ENCODE results near the gene TRIO.

Gene TRIO

GRCh38 chr5:14266171-14266570 lies 123.0 kb downstream of the TRIO start:
- peak overlapping the region; percentile 99 for H2BK120ac ChIP-seq (ENCODE audit: insufficient read depth, low read length, poor library complexity)
- H2AK5ac ChIP-seq (ENCODE audit: low read length), result peak overlapping the region; percentile 88
- H3K4ac ChIP-seq (ENCODE audit: low read depth, low read length), result peak overlapping the region; percentile 91
- H3K4me3 ChIP-seq (ENCODE audit: low read depth, low read length), result no peak overlapping the region
- peak overlapping the region; percentile 71 for H4K8ac ChIP-seq (ENCODE audit: low read depth, low read length)
- peaks cover 35 to 42% of the 10 kb centered on the region in 2 experiments for H3K4me1 ChIP-seq (ENCODE audit: control insufficient read depth in 1 of 2, insufficient read depth in 2 of 2, low read length in 2 of 2)
- no peak overlapping the region for H3K9ac ChIP-seq (ENCODE audit: low read length)
- H2AFZ ChIP-seq (ENCODE audit: insufficient read depth, low read length, poor library complexity), result no peak overlapping the region
- H2BK5ac ChIP-seq (ENCODE audit: low read depth, low read length, poor library complexity), result peak overlapping the region; percentile 92
- no peak overlapping the region for H3K4me2 ChIP-seq (ENCODE audit: low read length)
- H3K9me3 ChIP-seq (ENCODE audit: insufficient read depth, low read depth, low read length), result no peaks in the 10 kb centered on the region
- H3K14ac ChIP-seq (ENCODE audit: low read length), result peak overlapping the region; percentile 73
- H3K27me3 ChIP-seq (ENCODE audit: insufficient read depth, low read length), result no peaks in the 10 kb centered on the region
- H3K79me2 ChIP-seq (ENCODE audit: control insufficient read depth, insufficient read depth, low read length, poor library complexity), result peaks cover 10% of the 10 kb centered on the region
- H3K36me3 ChIP-seq (ENCODE audit: control insufficient read depth in 1 of 2, insufficient read depth in 2 of 2, low read length in 2 of 2), result peaks cover under 1% of the 10 kb centered on the region in 2 experiments
- H4K12ac ChIP-seq (ENCODE audit: low read depth, low read length), result no peak overlapping the region
- H3K79me1 ChIP-seq (ENCODE audit: low read length), result peaks cover 23% of the 10 kb centered on the region
- H3K23ac ChIP-seq (ENCODE audit: low read length), result no peak overlapping the region
- peak overlapping the region; percentile 78 for H2BK12ac ChIP-seq (ENCODE audit: low read length)
- peak overlapping the region; percentile 58 for H4K91ac ChIP-seq (ENCODE audit: low read depth, low read length)
- H3K18ac ChIP-seq (ENCODE audit: low read length), result peak overlapping the region; percentile 25
- WGBS (ENCODE audit: extremely low coverage, insufficient coverage, insufficient read length), result no CpG with 5 or more reads among the region's 4 CpGs
- DNase-seq, result peak in 1 of 2 donors; percentile 50
- H3K27ac ChIP-seq (ENCODE audit: low read depth, low read length), result peak overlapping the region; percentile 63

- Histone ChIP-seq H4K91ac (ENCODE audit: low read depth, low read length) (no peak overlapping the region), H2AK5ac (ENCODE audit: low read length) (no peak overlapping the region), H3K23ac (ENCODE audit: low read length) (no peak overlapping the region), H4K8ac (ENCODE audit: low read depth, low read length) (no peak overlapping the region), H3K36me3 (ENCODE audit: control insufficient read depth in 1 of 2, insufficient read depth in 2 of 2, low read length in 2 of 2) (peaks cover 3 to 4% of the 10 kb centered on the region in 2 experiments), H3K79me1 (ENCODE audit: low read length) (peaks cover 23% of the 10 kb centered on the region), H3K18ac (ENCODE audit: low read length) (no peak overlapping the region), H3K9me3 (ENCODE audit: insufficient read depth, low read depth, low read length) (no peaks in the 10 kb centered on the region), H2BK12ac (ENCODE audit: low read length) (no peak overlapping the region), H3K79me2 (ENCODE audit: control insufficient read depth, insufficient read depth, low read length, poor library complexity) (peaks cover 9% of the 10 kb centered on the region), H4K12ac (ENCODE audit: low read depth, low read length) (no peak overlapping the region), H2AFZ (ENCODE audit: insufficient read depth, low read length, poor library complexity) (no peak overlapping the region), H2BK5ac (ENCODE audit: low read depth, low read length, poor library complexity) (no peak overlapping the region), H3K4me1 (ENCODE audit: control insufficient read depth in 1 of 2, insufficient read depth in 2 of 2, low read length in 2 of 2) (peaks cover 32 to 38% of the 10 kb centered on the region in 2 experiments), H3K27ac (ENCODE audit: low read depth, low read length) (peak overlapping the region; percentile 78), H3K14ac (ENCODE audit: low read length) (no peak overlapping the region), H3K9ac (ENCODE audit: low read length) (no peak overlapping the region), H3K27me3 (ENCODE audit: insufficient read depth, low read length) (no peaks in the 10 kb centered on the region), H3K4me2 (ENCODE audit: low read length) (no peak overlapping the region), H2BK120ac (ENCODE audit: insufficient read depth, low read length, poor library complexity) (no peak overlapping the region), H3K4ac (ENCODE audit: low read depth, low read length) (no peak overlapping the region), H3K4me3 (ENCODE audit: low read depth, low read length) (no peak overlapping the region)
- DNase-seq, result peak in 1 of 2 donors; percentile 43
- WGBS (ENCODE audit: extremely low coverage, insufficient coverage, insufficient read length), result no CpG with 5 or more reads among the region's 3 CpGs
Observed at GRCh38 chr5:14266686-14267085, 123.5 kb downstream of the TRIO start.

GRCh38 chr5:14267166-14267838 lies 124.2 kb downstream of the TRIO start:
- H4K8ac ChIP-seq (ENCODE audit: low read depth, low read length), result no peak overlapping the region

DNA sequence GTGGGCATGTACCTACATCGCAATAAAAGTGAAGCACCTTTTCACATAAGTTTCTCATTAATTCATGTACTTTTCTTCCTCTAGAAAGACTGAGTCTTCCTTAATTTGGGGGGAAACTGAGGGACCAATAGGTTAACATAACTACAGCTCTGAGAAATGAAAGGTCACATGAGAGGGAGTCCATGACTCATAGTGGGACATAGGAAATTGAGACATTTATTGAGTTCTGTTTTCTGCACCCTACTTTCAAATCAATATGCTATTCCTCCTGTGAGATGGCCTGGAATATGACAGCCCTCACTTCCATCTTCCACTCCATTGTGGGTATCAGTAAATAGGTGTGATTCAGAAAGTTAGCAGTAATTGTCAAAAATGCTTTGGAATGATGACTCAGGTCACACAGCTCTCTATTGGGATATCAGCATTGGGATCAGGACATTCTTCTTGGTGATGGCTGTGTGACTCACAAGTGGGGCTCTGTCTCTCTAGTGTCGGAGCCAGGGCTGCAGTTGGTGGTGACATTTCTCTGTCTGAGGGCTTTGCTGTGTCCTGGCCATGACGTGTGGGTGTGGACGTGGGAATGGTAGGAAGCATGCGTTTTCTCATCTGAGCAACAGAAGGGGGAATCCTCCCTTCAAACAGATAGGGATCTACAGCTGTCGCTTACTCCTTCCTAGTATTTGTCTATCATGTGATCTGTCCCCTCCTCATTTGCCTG lies 125.0 kb downstream of the TRIO start:
- Histone ChIP-seq H3K4me1 (ENCODE audit: control insufficient read depth in 1 of 2, insufficient read depth in 2 of 2, low read length in 2 of 2) (peaks cover 24 to 30% of the 10 kb centered on the region in 2 experiments), H3K9ac (ENCODE audit: low read length) (no peak overlapping the region), H3K79me2 (ENCODE audit: control insufficient read depth, insufficient read depth, low read length, poor library complexity) (peaks cover 4% of the 10 kb centered on the region), H2AK5ac (ENCODE audit: low read length) (no peak overlapping the region), H2AFZ (ENCODE audit: insufficient read depth, low read length, poor library complexity) (no peak overlapping the region), H3K23ac (ENCODE audit: low read length) (no peak overlapping the region), H3K27ac (ENCODE audit: low read depth, low read length) (peak overlapping the region; percentile 97), H2BK5ac (ENCODE audit: low read depth, low read length, poor library complexity) (peak overlapping the region; percentile 94), H4K91ac (ENCODE audit: low read depth, low read length) (peak overlapping the region; percentile 65), H3K4me3 (ENCODE audit: low read depth, low read length) (no peak overlapping the region), H2BK120ac (ENCODE audit: insufficient read depth, low read length, poor library complexity) (peak overlapping the region; percentile 91), H4K8ac (ENCODE audit: low read depth, low read length) (peak overlapping the region; percentile 71), H3K4ac (ENCODE audit: low read depth, low read length) (peak overlapping the region; percentile 78), H3K4me2 (ENCODE audit: low read length) (peak overlapping the region; percentile 13), H3K14ac (ENCODE audit: low read length) (peak overlapping the region; percentile 82), H3K79me1 (ENCODE audit: low read length) (peaks cover 20% of the 10 kb centered on the region), H2BK12ac (ENCODE audit: low read length) (no peak overlapping the region), H3K36me3 (ENCODE audit: control insufficient read depth in 1 of 2, insufficient read depth in 2 of 2, low read length in 2 of 2) (peaks cover 3 to 4% of the 10 kb centered on the region in 2 experiments), H3K9me3 (ENCODE audit: insufficient read depth, low read depth, low read length) (no peaks in the 10 kb centered on the region), H4K12ac (ENCODE audit: low read depth, low read length) (no peak overlapping the region), H3K27me3 (ENCODE audit: insufficient read depth, low read length) (no peaks in the 10 kb centered on the region), H3K18ac (ENCODE audit: low read length) (peak overlapping the region; percentile 79)
- peak; percentile 98 to 99 for DNase-seq
- no CpG with 5 or more reads among the region's 6 CpGs for WGBS (ENCODE audit: extremely low coverage, insufficient coverage, insufficient read length)

More at GRCh38 chr5:14267166-14267838, 124.2 kb downstream of the TRIO start:
- Histone ChIP-seq H2AK5ac (ENCODE audit: low read length) (no peak overlapping the region), H3K79me2 (ENCODE audit: control insufficient read depth, insufficient read depth, low read length, poor library complexity) (peaks cover 7% of the 10 kb centered on the region), H4K12ac (ENCODE audit: low read depth, low read length) (no peak overlapping the region), H2BK5ac (ENCODE audit: low read depth, low read length, poor library complexity) (no peak overlapping the region), H3K4me3 (ENCODE audit: low read depth, low read length) (no peak overlapping the region), H4K91ac (ENCODE audit: low read depth, low read length) (no peak overlapping the region), H2BK12ac (ENCODE audit: low read length) (no peak overlapping the region), H3K27me3 (ENCODE audit: insufficient read depth, low read length) (no peaks in the 10 kb centered on the region), H2AFZ (ENCODE audit: insufficient read depth, low read length, poor library complexity) (no peak overlapping the region), H3K4ac (ENCODE audit: low read depth, low read length) (no peak overlapping the region), H3K14ac (ENCODE audit: low read length) (no peak overlapping the region), H2BK120ac (ENCODE audit: insufficient read depth, low read length, poor library complexity) (no peak overlapping the region), H3K9ac (ENCODE audit: low read length) (no peak overlapping the region), H3K9me3 (ENCODE audit: insufficient read depth, low read depth, low read length) (no peaks in the 10 kb centered on the region), H3K23ac (ENCODE audit: low read length) (no peak overlapping the region), H3K36me3 (ENCODE audit: control insufficient read depth in 1 of 2, insufficient read depth in 2 of 2, low read length in 2 of 2) (peaks cover 3 to 4% of the 10 kb centered on the region in 2 experiments), H3K27ac (ENCODE audit: low read depth, low read length) (peak overlapping the region; percentile 78), H3K18ac (ENCODE audit: low read length) (no peak overlapping the region), H3K4me1 (ENCODE audit: control insufficient read depth in 1 of 2, insufficient read depth in 2 of 2, low read length in 2 of 2) (peaks cover 27 to 33% of the 10 kb centered on the region in 2 experiments), H3K4me2 (ENCODE audit: low read length) (no peak overlapping the region), H3K79me1 (ENCODE audit: low read length) (peaks cover 23% of the 10 kb centered on the region)
- DNase-seq, result peak; percentile 35 to 68
- no CpG with 5 or more reads among the region's 5 CpGs for WGBS (ENCODE audit: extremely low coverage, insufficient coverage, insufficient read length)

Data from trophoblast cell (in vitro differentiated cells and primary cell).